ENCODE measurements around the gene CPOX. TPM values are rescaled to one million over a fixed set of nuclear protein-coding genes. Genes with fewer than 3 reads are reported as not detected.

CPOX gene
- total RNA-seq, 4 donors from 2014 or later = 9.8 to 25.6 (median 15.1) TPM

- no peaks in the 10 kb centered on the region for H3K9me3 ChIP-seq
- no peak for TF ChIP-seq POLR2A (IDR thresholded peaks at IDR 0.05)
- TF ChIP-seq CTCF (IDR thresholded peaks at IDR 0.05 in 4 of 5, conservative IDR thresholded peaks at IDR 0.05 in 1 of 5) = no peak
- H3K4me3 ChIP-seq = no peak overlapping the region
- H3K27ac ChIP-seq = no peak overlapping the region
- ATAC-seq = no peak
- intact Hi-C loops (cut with DNase I; ENCODE audit: low total_unique reads) (no loop called here), in situ Hi-C loops (cut with MboI; ENCODE audit: low sequenced_read_pairs in 4 of 4) (no loop called here)
- no peaks in the 10 kb centered on the region for H3K4me1 ChIP-seq
- no peaks in the 10 kb centered on the region for H3K36me3 ChIP-seq
- DNase-seq = no peak
- H3K27me3 ChIP-seq = no peaks in the 10 kb centered on the region
Observed at GRCh38 chr3:98530676-98531075, 62.7 kb downstream of the CPOX start.

GRCh38 chr3:98529856-98530459 lies 63.5 kb downstream of the CPOX start:
- no peaks in the 10 kb centered on the region for H3K9me3 ChIP-seq
- no peak for DNase-seq
- peak in 1 of 2 donors; percentile 66 for ATAC-seq
- H3K27ac ChIP-seq = no peak overlapping the region
- intact Hi-C loops (cut with DNase I; ENCODE audit: low total_unique reads) (no loop called here), in situ Hi-C loops (cut with MboI; ENCODE audit: low sequenced_read_pairs in 4 of 4) (no loop called here)
- TF ChIP-seq CTCF (IDR thresholded peaks at IDR 0.05 in 4 of 5, conservative IDR thresholded peaks at IDR 0.05 in 1 of 5) = no peak
- TF ChIP-seq POLR2A (IDR thresholded peaks at IDR 0.05) = no peak
- H3K36me3 ChIP-seq = no peaks in the 10 kb centered on the region
- no peak overlapping the region for H3K4me3 ChIP-seq
- no peaks in the 10 kb centered on the region for H3K4me1 ChIP-seq
- H3K27me3 ChIP-seq = no peaks in the 10 kb centered on the region

Other genes starting within 250 kb of the CPOX start
- gene OR5K4, start 239.8 kb downstream of the CPOX start, total RNA-seq = not detected
- not detected for gene OR5K3, start 202.9 kb downstream of the CPOX start, total RNA-seq
- gene OR5K1, start 130.4 kb downstream of the CPOX start, total RNA-seq = not detected
- gene OR5K2, start 95.9 kb downstream of the CPOX start, total RNA-seq = not detected
- gene CLDND1, start 70.7 kb downstream of the CPOX start, total RNA-seq = 100 to 1,000 TPM in 1 of 4 donors, 10 to 100 TPM in 3; 47.5 to 115 (median 87.2) TPM
- gene GPR15, start 61.6 kb downstream of the CPOX start, total RNA-seq = not detected
- gene ST3GAL6, start 169.7 kb upstream of the CPOX start, total RNA-seq = 10 to 100 TPM in 2 of 4 donors, 1 to 10 TPM in 2; 7.4 to 15.0 (median 11.3) TPM

Data from gastrocnemius medialis (tissue), 4 donors.